Stimulated activated naive CD8-positive, alpha-beta T cell treated with anti-CD3 and anti-CD28 coated beads, Interleukin-15, Interleukin-2, amounts not matched to agents 100 ng/mL and 50 ng/mL, for 24 hours (primary cell): Measurements from ENCODE around the gene TLK1.

Source experiments
- H3K27ac Mint-ChIP-seq: one replicate; pipeline ENCODE4 v1.8.0; 2021; ENCODE audit warnings: mild to moderate bottlenecking, mixed read lengths
- H3K27me3 Mint-ChIP-seq: one replicate; pipeline ENCODE4 v1.8.0; 2021; ENCODE audit warnings: mixed read lengths
- H3K36me3 Mint-ChIP-seq: one replicate; pipeline ENCODE4 v1.8.0; 2021; ENCODE audit warnings: low read depth, mixed read lengths
- H3K4me1 Mint-ChIP-seq: one replicate; pipeline ENCODE4 v1.8.0; 2021; ENCODE audit warnings: low read depth, mixed read lengths
- H3K4me3 Mint-ChIP-seq: one replicate; pipeline ENCODE4 v1.8.0; 2021; ENCODE audit warnings: mild to moderate bottlenecking, mixed read lengths
- H3K9me3 Mint-ChIP-seq: one replicate; pipeline ENCODE4 v1.8.0; 2021; ENCODE audit warnings: mixed read lengths

Gene TLK1

GRCh38 chr2:170996316-170996715, 164.4 kb downstream of the TLK1 start:
- peaks cover 57% of the 10 kb centered on the region for H3K36me3 Mint-ChIP-seq
- H3K27ac Mint-ChIP-seq, result no peak overlapping the region
- H3K4me1 Mint-ChIP-seq, result no peaks in the 10 kb centered on the region
- no peaks in the 10 kb centered on the region for H3K27me3 Mint-ChIP-seq
- no peak overlapping the region for H3K4me3 Mint-ChIP-seq
- H3K9me3 Mint-ChIP-seq, result no peaks in the 10 kb centered on the region

- H3K9me3 Mint-ChIP-seq, result no peaks in the 10 kb centered on the region
- no peaks in the 10 kb centered on the region for H3K27me3 Mint-ChIP-seq
- no peak overlapping the region for H3K27ac Mint-ChIP-seq
- H3K36me3 Mint-ChIP-seq, result peaks cover 32% of the 10 kb centered on the region
- H3K4me3 Mint-ChIP-seq, result no peak overlapping the region
- H3K4me1 Mint-ChIP-seq, result no peaks in the 10 kb centered on the region
Observed at GRCh38 chr2:170991398-170992182, 169.1 kb downstream of the TLK1 start.

GRCh38 chr2:170986566-170987258, 174.0 kb downstream of the TLK1 start:
- H3K27me3 Mint-ChIP-seq, result no peaks in the 10 kb centered on the region
- no peak overlapping the region for H3K4me3 Mint-ChIP-seq
- no peaks in the 10 kb centered on the region for H3K9me3 Mint-ChIP-seq
- H3K27ac Mint-ChIP-seq, result no peak overlapping the region
- peaks cover 4% of the 10 kb centered on the region for H3K36me3 Mint-ChIP-seq
- no peaks in the 10 kb centered on the region for H3K4me1 Mint-ChIP-seq

GRCh38 chr2:170985407-170985806, 175.3 kb downstream of the TLK1 start:
- Mint-ChIP-seq H3K27ac (no peak overlapping the region), H3K4me1 (no peaks in the 10 kb centered on the region), H3K4me3 (no peak overlapping the region), H3K9me3 (no peaks in the 10 kb centered on the region), H3K27me3 (no peaks in the 10 kb centered on the region), H3K36me3 (no peaks in the 10 kb centered on the region)

GRCh38 chr2:170984079-170984478, 176.6 kb downstream of the TLK1 start:
- no peaks in the 10 kb centered on the region for H3K9me3 Mint-ChIP-seq
- no peak overlapping the region for H3K4me3 Mint-ChIP-seq
- H3K27me3 Mint-ChIP-seq, result no peaks in the 10 kb centered on the region
- H3K4me1 Mint-ChIP-seq, result no peaks in the 10 kb centered on the region
- no peak overlapping the region for H3K27ac Mint-ChIP-seq
- H3K36me3 Mint-ChIP-seq, result no peaks in the 10 kb centered on the region

GRCh38 chr2:170975943-170976270, 184.8 kb downstream of the TLK1 start:
- Mint-ChIP-seq H3K9me3 (no peaks in the 10 kb centered on the region), H3K27ac (no peak overlapping the region), H3K36me3 (no peaks in the 10 kb centered on the region), H3K27me3 (no peaks in the 10 kb centered on the region), H3K4me3 (no peak overlapping the region), H3K4me1 (peaks cover 17% of the 10 kb centered on the region)

- H3K4me1 Mint-ChIP-seq, result peaks cover 17% of the 10 kb centered on the region
- H3K36me3 Mint-ChIP-seq, result no peaks in the 10 kb centered on the region
- H3K4me3 Mint-ChIP-seq, result no peak overlapping the region
- H3K9me3 Mint-ChIP-seq, result no peaks in the 10 kb centered on the region
- no peaks in the 10 kb centered on the region for H3K27me3 Mint-ChIP-seq
- no peak overlapping the region for H3K27ac Mint-ChIP-seq
Observed at GRCh38 chr2:170975127-170975942, 185.4 kb downstream of the TLK1 start.

- Mint-ChIP-seq H3K4me3 (peak overlapping the region; percentile 67), H3K27ac (peak overlapping the region; percentile 85), H3K27me3 (no peaks in the 10 kb centered on the region), H3K36me3 (no peaks in the 10 kb centered on the region), H3K4me1 (peaks cover 17% of the 10 kb centered on the region), H3K9me3 (no peaks in the 10 kb centered on the region)
Observed at GRCh38 chr2:170974304-170974993, 186.2 kb downstream of the TLK1 start.

GRCh38 chr2:170973492-170974303, 187.0 kb downstream of the TLK1 start:
- H3K27ac Mint-ChIP-seq, result peak overlapping the region; percentile 85
- peak overlapping the region; percentile 67 for H3K4me3 Mint-ChIP-seq
- no peaks in the 10 kb centered on the region for H3K36me3 Mint-ChIP-seq
- H3K4me1 Mint-ChIP-seq, result peaks cover 17% of the 10 kb centered on the region
- no peaks in the 10 kb centered on the region for H3K9me3 Mint-ChIP-seq
- no peaks in the 10 kb centered on the region for H3K27me3 Mint-ChIP-seq

- Mint-ChIP-seq H3K9me3 (no peaks in the 10 kb centered on the region), H3K4me3 (peak overlapping the region; percentile 47), H3K4me1 (peaks cover 17% of the 10 kb centered on the region), H3K27me3 (no peaks in the 10 kb centered on the region), H3K36me3 (no peaks in the 10 kb centered on the region), H3K27ac (peak overlapping the region; percentile 43)
Observed at GRCh38 chr2:170973225-170973491, 187.5 kb downstream of the TLK1 start.

- H3K27me3 Mint-ChIP-seq, result no peaks in the 10 kb centered on the region
- peak overlapping the region; percentile 43 for H3K27ac Mint-ChIP-seq
Observed at GRCh38 chr2:170972296-170973224, 188.1 kb downstream of the TLK1 start.

GRCh38 chr2:170971071-170971470, 189.6 kb downstream of the TLK1 start:
- Mint-ChIP-seq H3K27ac (no peak overlapping the region), H3K4me3 (no peak overlapping the region), H3K36me3 (peaks cover 21% of the 10 kb centered on the region), H3K27me3 (no peaks in the 10 kb centered on the region), H3K9me3 (no peaks in the 10 kb centered on the region), H3K4me1 (peaks cover 17% of the 10 kb centered on the region)

More at GRCh38 chr2:170972296-170973224, 188.1 kb downstream of the TLK1 start:
- H3K4me1 Mint-ChIP-seq, result peaks cover 17% of the 10 kb centered on the region
- peaks cover 6% of the 10 kb centered on the region for H3K36me3 Mint-ChIP-seq
- no peaks in the 10 kb centered on the region for H3K9me3 Mint-ChIP-seq
- H3K4me3 Mint-ChIP-seq, result peak overlapping the region; percentile 47

- Mint-ChIP-seq H3K9me3 (no peaks in the 10 kb centered on the region), H3K27ac (no peak overlapping the region), H3K27me3 (no peaks in the 10 kb centered on the region), H3K36me3 (peaks cover 32% of the 10 kb centered on the region), H3K4me3 (no peak overlapping the region), H3K4me1 (peaks cover 17% of the 10 kb centered on the region)
Observed at GRCh38 chr2:170969872-170970496, 190.7 kb downstream of the TLK1 start.
